ENCODE results near the gene WNT3A.

DNA sequence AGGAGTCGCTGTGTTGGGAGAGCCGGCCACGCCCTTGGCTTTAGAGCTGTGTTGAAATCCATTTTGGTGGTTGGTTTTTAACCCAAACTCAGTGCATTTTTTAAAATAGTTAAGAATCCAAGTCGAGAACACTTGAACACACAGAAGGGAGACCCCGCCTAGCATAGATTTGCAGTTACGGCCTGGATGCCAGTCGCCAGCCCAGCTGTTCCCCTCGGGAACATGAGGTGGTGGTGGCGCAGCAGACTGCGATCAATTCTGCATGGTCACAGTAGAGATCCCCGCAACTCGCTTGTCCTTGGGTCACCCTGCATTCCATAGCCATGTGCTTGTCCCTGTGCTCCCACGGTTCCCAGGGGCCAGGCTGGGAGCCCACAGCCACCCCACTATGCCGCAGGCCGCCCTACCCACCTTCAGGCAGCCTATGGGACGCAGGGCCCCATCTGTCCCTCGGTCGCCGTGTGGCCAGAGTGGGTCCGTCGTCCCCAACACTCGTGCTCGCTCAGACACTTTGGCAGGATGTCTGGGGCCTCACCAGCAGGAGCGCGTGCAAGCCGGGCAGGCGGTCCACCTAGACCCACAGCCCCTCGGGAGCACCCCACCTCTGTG is 91.6 kb downstream of the WNT3A start:
- TF ChIP-seq, protein P1, sequence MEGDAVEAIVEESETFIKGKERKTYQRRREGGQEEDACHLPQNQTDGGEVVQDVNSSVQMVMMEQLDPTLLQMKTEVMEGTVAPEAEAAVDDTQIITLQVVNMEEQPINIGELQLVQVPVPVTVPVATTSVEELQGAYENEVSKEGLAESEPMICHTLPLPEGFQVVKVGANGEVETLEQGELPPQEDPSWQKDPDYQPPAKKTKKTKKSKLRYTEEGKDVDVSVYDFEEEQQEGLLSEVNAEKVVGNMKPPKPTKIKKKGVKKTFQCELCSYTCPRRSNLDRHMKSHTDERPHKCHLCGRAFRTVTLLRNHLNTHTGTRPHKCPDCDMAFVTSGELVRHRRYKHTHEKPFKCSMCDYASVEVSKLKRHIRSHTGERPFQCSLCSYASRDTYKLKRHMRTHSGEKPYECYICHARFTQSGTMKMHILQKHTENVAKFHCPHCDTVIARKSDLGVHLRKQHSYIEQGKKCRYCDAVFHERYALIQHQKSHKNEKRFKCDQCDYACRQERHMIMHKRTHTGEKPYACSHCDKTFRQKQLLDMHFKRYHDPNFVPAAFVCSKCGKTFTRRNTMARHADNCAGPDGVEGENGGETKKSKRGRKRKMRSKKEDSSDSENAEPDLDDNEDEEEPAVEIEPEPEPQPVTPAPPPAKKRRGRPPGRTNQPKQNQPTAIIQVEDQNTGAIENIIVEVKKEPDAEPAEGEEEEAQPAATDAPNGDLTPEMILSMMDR (IDR thresholded peaks at IDR 0.05; ENCODE audit: insufficient read depth, low read length): no peak
- TF ChIP-seq POLR2AphosphoS5 (IDR thresholded peaks at IDR 0.05; ENCODE audit: low read depth): 0 out of 2 replicates have a peak, but pooled peaks have one; percentile 47
- TF ChIP-seq, protein P2, sequence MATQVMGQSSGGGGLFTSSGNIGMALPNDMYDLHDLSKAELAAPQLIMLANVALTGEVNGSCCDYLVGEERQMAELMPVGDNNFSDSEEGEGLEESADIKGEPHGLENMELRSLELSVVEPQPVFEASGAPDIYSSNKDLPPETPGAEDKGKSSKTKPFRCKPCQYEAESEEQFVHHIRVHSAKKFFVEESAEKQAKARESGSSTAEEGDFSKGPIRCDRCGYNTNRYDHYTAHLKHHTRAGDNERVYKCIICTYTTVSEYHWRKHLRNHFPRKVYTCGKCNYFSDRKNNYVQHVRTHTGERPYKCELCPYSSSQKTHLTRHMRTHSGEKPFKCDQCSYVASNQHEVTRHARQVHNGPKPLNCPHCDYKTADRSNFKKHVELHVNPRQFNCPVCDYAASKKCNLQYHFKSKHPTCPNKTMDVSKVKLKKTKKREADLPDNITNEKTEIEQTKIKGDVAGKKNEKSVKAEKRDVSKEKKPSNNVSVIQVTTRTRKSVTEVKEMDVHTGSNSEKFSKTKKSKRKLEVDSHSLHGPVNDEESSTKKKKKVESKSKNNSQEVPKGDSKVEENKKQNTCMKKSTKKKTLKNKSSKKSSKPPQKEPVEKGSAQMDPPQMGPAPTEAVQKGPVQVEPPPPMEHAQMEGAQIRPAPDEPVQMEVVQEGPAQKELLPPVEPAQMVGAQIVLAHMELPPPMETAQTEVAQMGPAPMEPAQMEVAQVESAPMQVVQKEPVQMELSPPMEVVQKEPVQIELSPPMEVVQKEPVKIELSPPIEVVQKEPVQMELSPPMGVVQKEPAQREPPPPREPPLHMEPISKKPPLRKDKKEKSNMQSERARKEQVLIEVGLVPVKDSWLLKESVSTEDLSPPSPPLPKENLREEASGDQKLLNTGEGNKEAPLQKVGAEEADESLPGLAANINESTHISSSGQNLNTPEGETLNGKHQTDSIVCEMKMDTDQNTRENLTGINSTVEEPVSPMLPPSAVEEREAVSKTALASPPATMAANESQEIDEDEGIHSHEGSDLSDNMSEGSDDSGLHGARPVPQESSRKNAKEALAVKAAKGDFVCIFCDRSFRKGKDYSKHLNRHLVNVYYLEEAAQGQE (IDR thresholded peaks at IDR 0.05; ENCODE audit: insufficient replicate concordance, low read depth): no peak
- TF ChIP-seq GABPA (IDR thresholded peaks at IDR 0.05; ENCODE audit: low read depth): no peak

Data from HL-60 (cell line).